GM12892 (cell line): ENCODE results near the gene MAML3.

Source experiments
- POLR2A ChIP-seq: IDR thresholded peaks from 2 replicates; pipeline ENCODE4 v1.6.1; 2011; ENCODE audit warnings: low read depth, low read length, control low read depth
- POLR2AphosphoS5 ChIP-seq: IDR thresholded peaks from 2 replicates; pipeline ENCODE4 v1.6.1; 2011; ENCODE audit warnings: low read depth, low read length, control low read depth
- TAF1 ChIP-seq: IDR thresholded peaks from 2 replicates; pipeline ENCODE4 v1.6.1; 2011; ENCODE audit warnings: low read depth, mild to moderate bottlenecking, control low read depth, low read length, borderline replicate concordance

- TF ChIP-seq POLR2A (no peak), POLR2AphosphoS5 (no peak), TAF1 (no peak)
Measured at GRCh38 chr4:139908636-139909437, 245.1 kb downstream of the MAML3 start.
